ENCODE measurements around the gene RCBTB1. TPM values are rescaled to one million over a fixed set of nuclear protein-coding genes. Genes with fewer than 3 reads are reported as not detected.
"Not testable (repeated sequence)": the region's sequence is repeated elsewhere in the genome, so short reads cannot be mapped to it uniquely, and the experiment has no call there.

RCBTB1 gene
- polyA plus RNA-seq, 2 donors = 3.0 to 4.0 TPM

DNA sequence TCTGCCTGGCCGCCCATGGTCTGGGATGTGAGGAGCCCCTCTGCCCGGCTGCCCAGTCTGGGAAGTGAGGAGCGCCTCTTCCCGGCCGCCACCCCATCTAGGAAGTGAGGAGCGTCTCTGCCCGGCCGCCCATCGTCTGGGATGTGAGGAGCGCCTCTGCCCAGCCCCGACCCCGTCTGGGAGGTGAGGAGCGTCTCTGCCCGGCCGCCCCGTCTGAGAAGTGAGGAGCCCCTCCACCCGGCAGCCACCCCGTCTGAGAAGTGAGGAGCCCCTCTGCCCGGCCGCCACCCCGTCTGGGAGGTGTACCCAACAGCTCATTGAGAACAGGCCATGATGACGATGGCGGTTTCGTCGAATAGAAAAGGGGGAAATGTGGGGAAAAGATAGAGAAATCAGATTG, 19.9 kb downstream of the RCBTB1 start:
- H3K4me3 ChIP-seq (ENCODE audit: low read depth in 1 of 2, low read length in 2 of 2); H3K27ac ChIP-seq (ENCODE audit: low read depth in 2 of 2, low read length in 1 of 2); H3K27me3 ChIP-seq (ENCODE audit: control insufficient read depth in 1 of 2, insufficient read depth in 2 of 2, low read length in 2 of 2); H3K4me1 ChIP-seq (ENCODE audit: control insufficient read depth in 2 of 2, insufficient read depth in 2 of 2, low read length in 1 of 2); H3K9me3 ChIP-seq (ENCODE audit: control insufficient read depth in 2 of 2, insufficient read depth in 1 of 2, low read depth in 1 of 2, low read length in 1 of 2); H3K36me3 ChIP-seq (ENCODE audit: control insufficient read depth in 2 of 2, insufficient read depth in 2 of 2, low read length in 1 of 2): not testable (repeated sequence)
- 98 to 99% methylated on average over 9 to 24 of the region's 25 CpGs for WGBS, 2 donors

DNA sequence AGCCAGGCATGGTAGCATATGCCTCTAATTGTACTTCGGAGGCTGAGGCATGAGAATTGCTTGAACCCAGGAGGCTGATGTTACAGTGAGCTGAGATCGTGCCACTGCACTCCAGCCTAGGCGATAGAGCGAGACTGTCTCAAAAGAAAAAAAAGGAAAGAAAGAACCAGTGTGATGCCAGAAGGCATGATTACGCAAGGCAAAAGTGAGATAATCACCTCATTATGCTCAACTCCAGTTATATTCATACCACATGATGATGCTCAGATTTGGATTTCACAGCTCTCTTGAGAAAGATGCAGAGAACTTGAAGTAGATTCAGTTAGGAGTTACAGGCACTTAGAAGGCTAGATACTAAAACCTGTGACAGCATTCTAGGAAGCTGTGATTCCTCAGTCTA, 21.8 kb downstream of the RCBTB1 start:
- Histone ChIP-seq H3K4me1 (ENCODE audit: control insufficient read depth in 2 of 2, insufficient read depth in 2 of 2, low read length in 1 of 2) (no peaks in the 10 kb centered on the region), H3K27me3 (ENCODE audit: control insufficient read depth in 1 of 2, insufficient read depth in 2 of 2, low read length in 2 of 2) (no peaks in the 10 kb centered on the region), H3K36me3 (ENCODE audit: control insufficient read depth in 2 of 2, insufficient read depth in 2 of 2, low read length in 1 of 2) (no peaks in the 10 kb centered on the region), H3K4me3 (ENCODE audit: low read depth in 1 of 2, low read length in 2 of 2) (no peak overlapping the region), H3K9me3 (ENCODE audit: control insufficient read depth in 2 of 2, insufficient read depth in 1 of 2, low read depth in 1 of 2, low read length in 1 of 2) (no peaks in the 10 kb centered on the region), H3K27ac (ENCODE audit: low read depth in 2 of 2, low read length in 1 of 2) (no peak overlapping the region)
- 71 to 86% methylated on average over 5 of the region's 5 CpGs for WGBS, 2 donors

DNA sequence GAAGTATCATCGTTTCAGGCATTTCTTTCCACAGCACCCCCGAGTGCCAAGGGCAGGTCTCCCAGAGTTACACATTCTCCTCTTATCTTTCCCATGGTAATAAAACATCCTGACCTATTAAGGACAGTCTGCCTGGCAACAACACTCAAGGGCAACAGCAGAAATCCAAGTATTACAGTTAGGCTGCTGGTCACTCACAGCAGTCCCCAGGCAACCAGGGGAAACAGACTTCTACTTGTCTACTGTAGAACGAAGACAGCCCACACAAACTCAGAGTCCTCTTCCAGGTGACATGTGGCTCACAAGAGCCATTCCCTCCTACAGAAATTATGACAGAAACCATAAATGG, 24.3 kb downstream of the RCBTB1 start:
- H3K4me1 ChIP-seq (ENCODE audit: control insufficient read depth in 2 of 2, insufficient read depth in 2 of 2, low read length in 1 of 2) = no peaks in the 10 kb centered on the region
- 64 to 67% methylated on average over 3 of the region's 3 CpGs for WGBS, 2 donors
- H3K36me3 ChIP-seq (ENCODE audit: control insufficient read depth in 2 of 2, insufficient read depth in 2 of 2, low read length in 1 of 2) = no peaks in the 10 kb centered on the region
- H3K27ac ChIP-seq (ENCODE audit: low read depth in 2 of 2, low read length in 1 of 2) = no peak overlapping the region
- no peaks in the 10 kb centered on the region for H3K9me3 ChIP-seq (ENCODE audit: control insufficient read depth in 2 of 2, insufficient read depth in 1 of 2, low read depth in 1 of 2, low read length in 1 of 2)
- no peak overlapping the region for H3K4me3 ChIP-seq (ENCODE audit: low read depth in 1 of 2, low read length in 2 of 2)
- H3K27me3 ChIP-seq (ENCODE audit: control insufficient read depth in 1 of 2, insufficient read depth in 2 of 2, low read length in 2 of 2) = no peaks in the 10 kb centered on the region

DNA sequence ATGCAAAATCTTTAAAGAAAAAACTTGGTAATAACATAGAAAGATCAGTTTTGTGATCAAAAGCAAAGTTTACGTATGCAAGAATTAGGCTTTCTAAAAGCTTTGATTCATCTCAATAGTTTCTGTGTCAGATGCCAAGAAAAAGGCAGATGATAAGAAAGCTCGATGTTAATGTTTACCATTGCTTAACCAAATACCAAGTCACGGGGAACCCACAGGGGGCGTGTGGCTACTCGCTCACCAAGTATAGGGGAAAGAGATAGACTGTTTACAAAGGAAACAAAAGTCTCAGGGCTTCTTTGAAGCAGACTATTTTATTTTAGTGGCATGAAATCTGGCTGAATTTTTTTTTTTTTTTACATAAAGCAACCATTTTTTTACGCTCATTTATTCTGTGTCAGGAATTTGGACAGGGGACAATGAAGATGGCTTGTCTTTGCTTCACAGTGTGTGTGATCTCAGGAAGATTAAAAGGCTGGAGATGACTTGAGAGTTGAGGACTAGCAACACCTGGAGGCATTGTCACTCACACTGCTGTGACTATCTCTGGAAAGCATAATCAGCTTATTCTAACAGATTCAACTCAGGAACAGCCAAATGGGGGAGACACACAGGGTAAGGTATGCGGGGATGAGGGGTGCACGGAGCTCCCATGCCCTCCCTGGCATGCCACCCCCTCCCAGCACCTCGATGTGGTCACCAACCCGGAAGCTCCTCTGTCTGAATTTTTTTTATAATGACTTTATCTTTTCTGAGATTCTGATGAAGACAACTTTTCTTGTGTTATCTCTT, 24.9 kb downstream of the RCBTB1 start:
- WGBS, 2 donors = 41 to 42% methylated on average over 10 of the region's 10 CpGs
- Histone ChIP-seq H3K9me3 (ENCODE audit: control insufficient read depth in 2 of 2, insufficient read depth in 1 of 2, low read depth in 1 of 2, low read length in 1 of 2) (no peaks in the 10 kb centered on the region), H3K27ac (ENCODE audit: low read depth in 2 of 2, low read length in 1 of 2) (no peak overlapping the region), H3K4me3 (ENCODE audit: low read depth in 1 of 2, low read length in 2 of 2) (no peak overlapping the region), H3K4me1 (ENCODE audit: control insufficient read depth in 2 of 2, insufficient read depth in 2 of 2, low read length in 1 of 2) (no peaks in the 10 kb centered on the region), H3K27me3 (ENCODE audit: control insufficient read depth in 1 of 2, insufficient read depth in 2 of 2, low read length in 2 of 2) (no peaks in the 10 kb centered on the region), H3K36me3 (ENCODE audit: control insufficient read depth in 2 of 2, insufficient read depth in 2 of 2, low read length in 1 of 2) (no peaks in the 10 kb centered on the region)

DNA sequence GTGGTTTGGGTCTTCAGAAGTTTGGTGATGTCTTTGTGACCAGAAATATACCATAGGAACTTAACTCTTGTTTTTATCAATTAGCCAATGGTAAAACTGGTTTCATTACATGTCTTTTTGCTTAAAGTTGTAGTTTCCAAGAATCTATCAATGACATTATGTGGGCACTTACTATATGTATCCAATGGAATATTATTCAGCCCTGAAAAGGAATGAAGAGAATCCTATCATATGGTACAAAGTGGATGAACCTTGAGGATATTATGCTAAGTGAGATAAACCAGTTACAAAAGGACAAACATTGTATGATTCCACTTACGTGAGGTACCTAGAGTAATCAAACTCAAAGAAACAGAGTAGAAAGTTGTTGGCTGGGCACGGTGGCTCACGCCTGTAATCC, 26.4 kb downstream of the RCBTB1 start:
- Histone ChIP-seq H3K4me3 (ENCODE audit: low read depth in 1 of 2, low read length in 2 of 2) (no peak overlapping the region), H3K27ac (ENCODE audit: low read depth in 2 of 2, low read length in 1 of 2) (no peak overlapping the region), H3K36me3 (ENCODE audit: control insufficient read depth in 2 of 2, insufficient read depth in 2 of 2, low read length in 1 of 2) (peaks cover 0 to 3% of the 10 kb centered on the region in 2 donors), H3K27me3 (ENCODE audit: control insufficient read depth in 1 of 2, insufficient read depth in 2 of 2, low read length in 2 of 2) (no peaks in the 10 kb centered on the region), H3K9me3 (ENCODE audit: control insufficient read depth in 2 of 2, insufficient read depth in 1 of 2, low read depth in 1 of 2, low read length in 1 of 2) (no peaks in the 10 kb centered on the region), H3K4me1 (ENCODE audit: control insufficient read depth in 2 of 2, insufficient read depth in 2 of 2, low read length in 1 of 2) (no peaks in the 10 kb centered on the region)
- 98 to 99% methylated on average over 3 of the region's 3 CpGs for WGBS, 2 donors

DNA sequence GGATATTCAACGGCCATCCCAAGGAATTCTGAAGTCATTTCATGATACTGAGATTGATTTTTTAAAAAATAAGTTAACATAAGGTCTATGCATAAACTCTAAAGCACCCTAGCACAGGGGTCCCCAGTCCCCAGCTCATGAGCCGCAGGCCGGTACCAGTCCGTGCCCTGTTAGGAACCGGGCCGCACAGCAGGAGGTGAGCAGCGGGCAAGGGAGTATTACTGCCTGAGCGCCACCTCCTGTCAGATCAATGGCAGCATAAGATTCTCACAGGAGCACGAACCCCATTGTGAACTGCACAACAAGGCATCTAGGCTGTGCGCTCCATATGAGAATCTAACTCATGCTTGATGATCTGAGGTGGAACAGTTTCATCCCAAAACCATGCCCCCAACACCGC, 31.0 kb downstream of the RCBTB1 start:
- H3K9me3 ChIP-seq (ENCODE audit: control insufficient read depth in 2 of 2, insufficient read depth in 1 of 2, low read depth in 1 of 2, low read length in 1 of 2) = no peaks in the 10 kb centered on the region
- H3K36me3 ChIP-seq (ENCODE audit: control insufficient read depth in 2 of 2, insufficient read depth in 2 of 2, low read length in 1 of 2) = peaks cover 3% of the 10 kb centered on the region in 2 donors
- 86 to 92% methylated on average over 11 of the region's 11 CpGs for WGBS, 2 donors
- no peak overlapping the region for H3K4me3 ChIP-seq (ENCODE audit: low read depth in 1 of 2, low read length in 2 of 2)
- no peaks in the 10 kb centered on the region for H3K4me1 ChIP-seq (ENCODE audit: control insufficient read depth in 2 of 2, insufficient read depth in 2 of 2, low read length in 1 of 2)
- no peak overlapping the region for H3K27ac ChIP-seq (ENCODE audit: low read depth in 2 of 2, low read length in 1 of 2)
- H3K27me3 ChIP-seq (ENCODE audit: control insufficient read depth in 1 of 2, insufficient read depth in 2 of 2, low read length in 2 of 2) = no peaks in the 10 kb centered on the region

DNA sequence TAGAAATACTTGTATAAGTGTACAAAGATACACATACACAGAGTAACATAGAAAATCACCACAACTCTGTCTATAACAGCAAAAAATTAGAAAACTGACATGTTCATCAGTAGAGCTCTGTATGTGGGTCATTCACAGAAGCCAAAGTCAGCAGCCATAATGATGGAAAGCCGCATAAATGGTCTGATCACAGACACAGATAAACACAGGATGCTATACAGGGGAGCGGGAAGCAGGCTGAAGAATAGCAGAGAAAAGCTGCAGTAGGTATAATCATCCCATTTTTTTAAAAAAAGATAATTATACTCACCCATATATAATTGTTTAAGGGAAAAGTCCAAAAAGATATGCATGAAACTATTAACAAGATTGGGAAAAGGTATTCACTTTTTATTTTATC, 31.5 kb downstream of the RCBTB1 start:
- Histone ChIP-seq H3K9me3 (ENCODE audit: control insufficient read depth in 2 of 2, insufficient read depth in 1 of 2, low read depth in 1 of 2, low read length in 1 of 2) (no peaks in the 10 kb centered on the region), H3K4me1 (ENCODE audit: control insufficient read depth in 2 of 2, insufficient read depth in 2 of 2, low read length in 1 of 2) (no peaks in the 10 kb centered on the region), H3K27ac (ENCODE audit: low read depth in 2 of 2, low read length in 1 of 2) (no peak overlapping the region), H3K4me3 (ENCODE audit: low read depth in 1 of 2, low read length in 2 of 2) (no peak overlapping the region), H3K36me3 (ENCODE audit: control insufficient read depth in 2 of 2, insufficient read depth in 2 of 2, low read length in 1 of 2) (peaks cover 3 to 5% of the 10 kb centered on the region in 2 donors), H3K27me3 (ENCODE audit: control insufficient read depth in 1 of 2, insufficient read depth in 2 of 2, low read length in 2 of 2) (no peaks in the 10 kb centered on the region)
- 96 to 97% methylated on average over 2 of the region's 2 CpGs for WGBS, 2 donors

DNA sequence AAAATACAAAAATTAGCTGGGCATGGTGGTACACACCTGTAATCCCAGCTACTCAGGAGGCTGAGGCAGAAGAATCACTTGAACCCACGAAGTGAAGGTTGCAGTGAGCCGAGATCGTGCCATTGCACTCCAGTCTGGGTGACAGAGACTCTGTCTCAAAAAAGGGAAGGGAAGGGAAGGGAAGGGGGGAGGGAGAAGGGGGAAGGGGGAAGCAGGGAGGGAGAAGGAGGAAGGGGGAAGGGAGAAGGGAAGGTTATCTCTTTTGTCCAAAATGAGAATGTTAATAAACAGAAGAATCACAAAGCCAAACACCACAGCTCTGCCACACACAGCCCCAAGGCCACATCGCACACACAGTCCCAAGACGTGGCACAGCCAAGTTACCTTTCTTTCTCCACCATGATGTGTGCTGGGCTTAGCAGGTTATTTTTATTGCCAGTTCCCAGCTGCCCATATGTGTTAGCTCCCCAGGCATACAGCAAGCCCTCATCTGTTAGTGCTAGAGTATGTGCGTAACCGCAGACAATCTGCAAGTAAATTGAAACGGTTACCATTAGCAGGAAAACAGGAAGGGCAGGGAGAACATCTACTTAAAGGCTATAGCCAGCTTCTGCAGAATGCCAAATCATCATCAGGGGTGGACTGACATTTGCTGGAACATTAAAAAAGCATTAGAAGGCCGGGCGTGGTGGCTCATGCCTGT, 34.3 kb downstream of the RCBTB1 start:
- no peaks in the 10 kb centered on the region for H3K4me1 ChIP-seq (ENCODE audit: control insufficient read depth in 2 of 2, insufficient read depth in 2 of 2, low read length in 1 of 2)
- H3K27ac ChIP-seq (ENCODE audit: low read depth in 2 of 2, low read length in 1 of 2) = no peak overlapping the region
- no peaks in the 10 kb centered on the region for H3K9me3 ChIP-seq (ENCODE audit: control insufficient read depth in 2 of 2, insufficient read depth in 1 of 2, low read depth in 1 of 2, low read length in 1 of 2)
- no peak overlapping the region for H3K4me3 ChIP-seq (ENCODE audit: low read depth in 1 of 2, low read length in 2 of 2)
- WGBS, 2 donors = 85 to 92% methylated on average over 10 of the region's 10 CpGs
- no peaks in the 10 kb centered on the region for H3K27me3 ChIP-seq (ENCODE audit: control insufficient read depth in 1 of 2, insufficient read depth in 2 of 2, low read length in 2 of 2)
- H3K36me3 ChIP-seq (ENCODE audit: control insufficient read depth in 2 of 2, insufficient read depth in 2 of 2, low read length in 1 of 2) = peaks cover 3 to 5% of the 10 kb centered on the region in 2 donors

DNA sequence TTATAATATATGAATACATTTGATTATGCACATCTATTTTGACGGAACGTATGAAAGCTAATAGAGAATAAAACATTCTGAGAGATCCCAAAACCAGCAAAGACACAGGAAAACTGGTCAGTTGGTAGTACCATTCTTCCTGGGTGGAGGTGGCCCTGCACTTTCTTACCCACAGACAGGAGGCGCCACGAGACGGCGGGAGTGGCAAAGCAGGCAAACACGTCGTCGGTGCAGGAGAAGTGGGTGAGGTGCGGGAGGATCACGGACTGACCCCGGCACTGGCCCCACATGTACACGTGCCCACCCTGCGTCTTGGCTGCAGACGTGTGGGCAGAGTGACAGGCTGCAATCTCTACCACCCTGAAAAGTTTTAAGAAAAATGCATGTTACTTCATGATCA, 36.1 kb downstream of the RCBTB1 start:
- 80 to 93% methylated on average over 15 of the region's 15 CpGs for WGBS, 2 donors
- H3K9me3 ChIP-seq (ENCODE audit: control insufficient read depth in 2 of 2, insufficient read depth in 1 of 2, low read depth in 1 of 2, low read length in 1 of 2) = no peaks in the 10 kb centered on the region
- no peaks in the 10 kb centered on the region for H3K4me1 ChIP-seq (ENCODE audit: control insufficient read depth in 2 of 2, insufficient read depth in 2 of 2, low read length in 1 of 2)
- H3K27me3 ChIP-seq (ENCODE audit: control insufficient read depth in 1 of 2, insufficient read depth in 2 of 2, low read length in 2 of 2) = no peaks in the 10 kb centered on the region
- H3K36me3 ChIP-seq (ENCODE audit: control insufficient read depth in 2 of 2, insufficient read depth in 2 of 2, low read length in 1 of 2) = peaks cover 3 to 5% of the 10 kb centered on the region in 2 donors
- H3K4me3 ChIP-seq (ENCODE audit: low read depth in 1 of 2, low read length in 2 of 2) = no peak overlapping the region
- no peak overlapping the region for H3K27ac ChIP-seq (ENCODE audit: low read depth in 2 of 2, low read length in 1 of 2)

DNA sequence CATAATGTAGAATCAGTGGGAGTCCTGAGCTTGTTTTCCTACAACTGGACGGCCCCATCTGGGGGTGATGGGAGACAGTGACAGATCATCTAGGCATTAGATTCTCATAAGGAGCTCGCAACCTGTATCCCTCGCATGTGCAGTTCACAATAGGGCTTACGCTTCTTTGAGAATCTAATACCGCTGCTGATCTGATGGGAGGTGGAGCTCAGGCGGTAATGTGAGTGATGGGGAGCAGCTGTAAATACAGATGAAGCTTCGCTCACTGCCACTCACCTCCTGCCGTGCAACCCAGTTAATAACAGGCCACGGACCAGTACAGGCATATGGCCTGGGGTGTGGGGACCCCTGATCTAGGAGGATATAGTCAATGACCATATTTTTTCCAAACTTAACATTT, 38.8 kb downstream of the RCBTB1 start:
- no peak overlapping the region for H3K27ac ChIP-seq (ENCODE audit: low read depth in 2 of 2, low read length in 1 of 2)
- H3K4me1 ChIP-seq (ENCODE audit: control insufficient read depth in 2 of 2, insufficient read depth in 2 of 2, low read length in 1 of 2) = no peaks in the 10 kb centered on the region
- no peaks in the 10 kb centered on the region for H3K9me3 ChIP-seq (ENCODE audit: control insufficient read depth in 2 of 2, insufficient read depth in 1 of 2, low read depth in 1 of 2, low read length in 1 of 2)
- H3K27me3 ChIP-seq (ENCODE audit: control insufficient read depth in 1 of 2, insufficient read depth in 2 of 2, low read length in 2 of 2) = no peaks in the 10 kb centered on the region
- H3K36me3 ChIP-seq (ENCODE audit: control insufficient read depth in 2 of 2, insufficient read depth in 2 of 2, low read length in 1 of 2) = peaks cover 2 to 3% of the 10 kb centered on the region in 2 donors
- no peak overlapping the region for H3K4me3 ChIP-seq (ENCODE audit: low read depth in 1 of 2, low read length in 2 of 2)
- 96% methylated on average over 9 of the region's 9 CpGs for WGBS, 2 donors

Measured in esophagus (tissue), 2 donors.